ENCODE results near the gene CHST12. TPM values are rescaled to one million over a fixed set of nuclear protein-coding genes. Genes with fewer than 3 reads are reported as not detected.

The CHST12 gene
- total RNA-seq, 1 donor from 2014 or later = 18.5 TPM

DNA sequence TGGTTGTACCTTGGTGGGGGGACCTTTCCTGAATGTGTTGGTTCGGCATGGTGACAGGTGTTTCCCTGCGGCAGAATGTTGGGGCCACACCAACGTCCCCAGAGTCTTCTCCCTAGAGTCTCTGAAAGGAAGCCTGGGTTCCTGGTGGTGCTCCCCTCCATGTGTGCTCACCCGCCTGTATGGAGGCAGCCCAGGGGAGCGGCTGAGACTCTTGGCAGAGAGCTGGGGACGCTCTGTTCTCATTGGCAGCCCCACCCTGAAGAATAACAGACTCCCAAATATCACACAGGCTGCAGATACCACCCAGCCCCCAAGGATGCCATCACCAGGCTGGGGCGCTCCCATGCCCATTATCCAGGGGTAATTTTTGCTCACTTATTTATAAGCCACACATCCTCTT lies 34.8 kb downstream of the CHST12 start:
- Mint-ChIP-seq H3K27ac (ENCODE audit: unreplicated experiment) (no peak overlapping the region), H3K36me3 (ENCODE audit: low read depth, unreplicated experiment) (peaks cover 23% of the 10 kb centered on the region), H3K4me3 (ENCODE audit: unreplicated experiment) (no peak overlapping the region), H3K27me3 (ENCODE audit: low read depth, unreplicated experiment) (no peaks in the 10 kb centered on the region), H3K9me3 (ENCODE audit: unreplicated experiment) (no peaks in the 10 kb centered on the region), H3K4me1 (ENCODE audit: low read depth, unreplicated experiment) (no peaks in the 10 kb centered on the region)
- DNase-seq (ENCODE audit: low read depth) (no peak), FAIRE-seq (no peak)
- H3K4me3 ChIP-seq (ENCODE audit: insufficient read depth, low read depth, low read length) = no peak overlapping the region
- H3K4me1 ChIP-seq (ENCODE audit: insufficient read depth, low read length) = no peaks in the 10 kb centered on the region
- peaks cover 2% of the 10 kb centered on the region for H3K36me3 ChIP-seq (ENCODE audit: insufficient read depth, low read length)
- no peak overlapping the region for H3K9ac ChIP-seq (ENCODE audit: low read length)
- H2AFZ ChIP-seq (ENCODE audit: low read depth, low read length) = no peak overlapping the region
- no peaks in the 10 kb centered on the region for H3K27me3 ChIP-seq (ENCODE audit: insufficient read depth, low read length)
- H4K20me1 ChIP-seq (ENCODE audit: insufficient read depth, low read length) = no peaks in the 10 kb centered on the region
- no peaks in the 10 kb centered on the region for H3K9me3 ChIP-seq (ENCODE audit: insufficient read depth, low read depth, low read length)
- no peak overlapping the region for H3K27ac ChIP-seq (ENCODE audit: low read depth, low read length)
- no peak overlapping the region for H3K4me2 ChIP-seq (ENCODE audit: low read length)
- TF ChIP-seq, protein P1, sequence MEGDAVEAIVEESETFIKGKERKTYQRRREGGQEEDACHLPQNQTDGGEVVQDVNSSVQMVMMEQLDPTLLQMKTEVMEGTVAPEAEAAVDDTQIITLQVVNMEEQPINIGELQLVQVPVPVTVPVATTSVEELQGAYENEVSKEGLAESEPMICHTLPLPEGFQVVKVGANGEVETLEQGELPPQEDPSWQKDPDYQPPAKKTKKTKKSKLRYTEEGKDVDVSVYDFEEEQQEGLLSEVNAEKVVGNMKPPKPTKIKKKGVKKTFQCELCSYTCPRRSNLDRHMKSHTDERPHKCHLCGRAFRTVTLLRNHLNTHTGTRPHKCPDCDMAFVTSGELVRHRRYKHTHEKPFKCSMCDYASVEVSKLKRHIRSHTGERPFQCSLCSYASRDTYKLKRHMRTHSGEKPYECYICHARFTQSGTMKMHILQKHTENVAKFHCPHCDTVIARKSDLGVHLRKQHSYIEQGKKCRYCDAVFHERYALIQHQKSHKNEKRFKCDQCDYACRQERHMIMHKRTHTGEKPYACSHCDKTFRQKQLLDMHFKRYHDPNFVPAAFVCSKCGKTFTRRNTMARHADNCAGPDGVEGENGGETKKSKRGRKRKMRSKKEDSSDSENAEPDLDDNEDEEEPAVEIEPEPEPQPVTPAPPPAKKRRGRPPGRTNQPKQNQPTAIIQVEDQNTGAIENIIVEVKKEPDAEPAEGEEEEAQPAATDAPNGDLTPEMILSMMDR (IDR thresholded peaks at IDR 0.05; ENCODE audit: insufficient read depth, low read depth, low read length) = no peak
- TF ChIP-seq EZH2 (IDR thresholded peaks at IDR 0.05; ENCODE audit: insufficient read depth, low read length) = no peak
- no peaks in the 10 kb centered on the region for H3K79me2 ChIP-seq (ENCODE audit: insufficient read depth, low read length)

DNA sequence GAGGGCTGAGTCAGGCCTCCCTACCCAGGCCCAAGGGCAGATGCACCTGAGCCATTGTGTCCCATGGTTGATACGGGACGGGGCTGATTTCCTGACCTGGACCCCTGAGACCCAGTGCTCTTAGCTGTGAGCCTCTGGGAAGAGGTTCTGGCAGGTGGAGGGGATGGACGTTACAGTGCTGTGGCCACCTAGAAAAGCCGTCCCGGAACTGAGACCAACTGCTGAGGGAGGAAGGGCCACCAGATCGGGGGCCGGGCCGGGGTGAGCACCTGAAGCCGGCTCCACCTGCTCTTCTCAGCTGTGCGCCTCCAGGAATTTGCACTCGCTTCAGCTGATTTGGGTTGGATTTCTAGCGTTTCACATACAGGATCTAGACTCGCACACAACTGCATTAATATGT lies 35.4 kb downstream of the CHST12 start:
- Histone ChIP-seq H4K20me1 (ENCODE audit: insufficient read depth, low read length) (no peaks in the 10 kb centered on the region), H3K9me3 (ENCODE audit: insufficient read depth, low read depth, low read length) (no peaks in the 10 kb centered on the region), H3K79me2 (ENCODE audit: insufficient read depth, low read length) (no peaks in the 10 kb centered on the region), H3K27me3 (ENCODE audit: insufficient read depth, low read length) (no peaks in the 10 kb centered on the region), H3K4me1 (ENCODE audit: insufficient read depth, low read length) (no peaks in the 10 kb centered on the region), H3K4me2 (ENCODE audit: low read length) (no peak overlapping the region), H3K36me3 (ENCODE audit: insufficient read depth, low read length) (no peaks in the 10 kb centered on the region), H3K27ac (ENCODE audit: low read depth, low read length) (no peak overlapping the region), H3K4me3 (ENCODE audit: insufficient read depth, low read depth, low read length) (no peak overlapping the region), H2AFZ (ENCODE audit: low read depth, low read length) (no peak overlapping the region), H3K9ac (ENCODE audit: low read length) (no peak overlapping the region)
- DNase-seq (ENCODE audit: low read depth) = no peak
- Mint-ChIP-seq H3K36me3 (ENCODE audit: low read depth, unreplicated experiment) (peaks cover 19% of the 10 kb centered on the region), H3K9me3 (ENCODE audit: unreplicated experiment) (no peaks in the 10 kb centered on the region), H3K4me3 (ENCODE audit: unreplicated experiment) (no peak overlapping the region), H3K27ac (ENCODE audit: unreplicated experiment) (no peak overlapping the region), H3K4me1 (ENCODE audit: low read depth, unreplicated experiment) (no peaks in the 10 kb centered on the region), H3K27me3 (ENCODE audit: low read depth, unreplicated experiment) (no peaks in the 10 kb centered on the region)
- FAIRE-seq = no peak
- TF ChIP-seq EZH2 (IDR thresholded peaks at IDR 0.05; ENCODE audit: insufficient read depth, low read length) = no peak
- TF ChIP-seq, protein P1 (IDR thresholded peaks at IDR 0.05; ENCODE audit: insufficient read depth, low read depth, low read length) = no peak

DNA sequence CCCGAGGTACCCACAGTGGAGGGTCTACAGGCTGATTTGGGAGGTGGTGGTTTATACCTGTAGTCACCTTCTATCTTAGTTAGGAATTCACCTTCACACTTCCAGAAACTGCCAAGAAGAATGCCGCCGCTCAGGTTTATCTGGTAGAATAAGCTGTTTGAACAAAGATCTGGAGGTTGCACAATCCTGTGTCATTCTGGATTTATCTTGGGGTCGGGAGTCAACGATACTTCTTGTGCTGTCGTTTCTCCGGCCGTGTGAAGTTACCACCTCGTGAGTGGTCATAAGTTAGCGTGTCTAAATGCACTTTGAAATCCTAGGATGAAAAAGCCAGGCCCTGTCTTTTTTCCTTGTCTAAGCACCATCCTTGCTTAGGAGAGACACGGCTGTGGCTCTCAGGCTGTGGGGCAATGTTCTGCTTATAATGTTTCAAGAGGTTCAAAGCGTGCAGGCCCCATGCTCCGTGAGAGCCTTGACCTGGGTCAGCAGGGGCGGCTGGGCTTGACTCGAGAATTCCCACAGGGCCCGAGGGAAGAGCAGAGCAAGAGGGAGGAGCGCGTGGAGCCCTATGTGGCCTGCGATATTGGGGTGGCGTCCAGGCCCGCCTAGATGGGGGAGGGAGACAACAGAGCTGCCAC lies 37.3 kb downstream of the CHST12 start:
- H2AFZ ChIP-seq (ENCODE audit: low read depth, low read length) = no peak overlapping the region
- no peak for FAIRE-seq
- no peak overlapping the region for H3K4me3 ChIP-seq (ENCODE audit: insufficient read depth, low read depth, low read length)
- no peaks in the 10 kb centered on the region for H3K27me3 ChIP-seq (ENCODE audit: insufficient read depth, low read length)
- H3K4me1 ChIP-seq (ENCODE audit: insufficient read depth, low read length) = peaks cover 9% of the 10 kb centered on the region
- H3K36me3 ChIP-seq (ENCODE audit: insufficient read depth, low read length) = no peaks in the 10 kb centered on the region
- H3K9me3 ChIP-seq (ENCODE audit: insufficient read depth, low read depth, low read length) = no peaks in the 10 kb centered on the region
- no peaks in the 10 kb centered on the region for H4K20me1 ChIP-seq (ENCODE audit: insufficient read depth, low read length)
- Mint-ChIP-seq H3K4me3 (ENCODE audit: unreplicated experiment) (no peak overlapping the region), H3K36me3 (ENCODE audit: low read depth, unreplicated experiment) (peaks cover 16% of the 10 kb centered on the region), H3K4me1 (ENCODE audit: low read depth, unreplicated experiment) (peaks cover 8% of the 10 kb centered on the region), H3K27me3 (ENCODE audit: low read depth, unreplicated experiment) (no peaks in the 10 kb centered on the region), H3K27ac (ENCODE audit: unreplicated experiment) (no peak overlapping the region), H3K9me3 (ENCODE audit: unreplicated experiment) (no peaks in the 10 kb centered on the region)
- H3K27ac ChIP-seq (ENCODE audit: low read depth, low read length) = no peak overlapping the region
- H3K9ac ChIP-seq (ENCODE audit: low read length) = no peak overlapping the region
- no peak for DNase-seq (ENCODE audit: low read depth)
- TF ChIP-seq, protein P1 (IDR thresholded peaks at IDR 0.05; ENCODE audit: insufficient read depth, low read depth, low read length) = no peak
- no peak for TF ChIP-seq EZH2 (IDR thresholded peaks at IDR 0.05; ENCODE audit: insufficient read depth, low read length)
- H3K4me2 ChIP-seq (ENCODE audit: low read length) = no peak overlapping the region
- H3K79me2 ChIP-seq (ENCODE audit: insufficient read depth, low read length) = no peaks in the 10 kb centered on the region

Measured in astrocyte (in vitro differentiated cells and primary cell).